ENCODE data around the gene MTCL3.

The MTCL3 gene

DNA sequence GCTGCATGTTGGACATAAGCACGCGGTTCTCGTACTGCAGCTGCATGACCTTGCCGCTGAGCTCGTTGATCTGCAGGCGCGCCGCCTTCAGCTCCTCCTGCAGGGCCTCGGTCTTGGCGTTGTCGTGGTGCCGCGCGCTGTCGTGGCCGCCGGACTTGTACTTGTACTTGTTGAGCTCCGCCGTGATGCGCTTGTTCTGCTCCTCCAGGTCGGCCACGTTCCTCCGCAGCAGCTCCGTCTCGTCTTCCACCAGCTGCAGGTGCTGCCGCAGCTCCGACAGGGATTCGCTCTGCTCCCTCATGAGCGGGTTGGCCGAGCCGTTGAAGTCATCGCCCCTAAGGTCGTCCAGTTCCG, 43.3 kb downstream of the MTCL3 start:
- Histone ChIP-seq H3K4me1 (no peaks in the 10 kb centered on the region), H3K9me3 (no peaks in the 10 kb centered on the region), H3K4me3 (peak overlapping the region in 3 of 12 donors; percentile 9 to 27 (median 23)), H3K27me3 (peaks cover 0 to 17% (median 0%) of the 10 kb centered on the region in 9 donors), H3K36me3 (peaks cover 0 to 10% (median 0%) of the 10 kb centered on the region in 9 donors), H3K27ac (no peak overlapping the region)
- TF ChIP-seq, protein P1, sequence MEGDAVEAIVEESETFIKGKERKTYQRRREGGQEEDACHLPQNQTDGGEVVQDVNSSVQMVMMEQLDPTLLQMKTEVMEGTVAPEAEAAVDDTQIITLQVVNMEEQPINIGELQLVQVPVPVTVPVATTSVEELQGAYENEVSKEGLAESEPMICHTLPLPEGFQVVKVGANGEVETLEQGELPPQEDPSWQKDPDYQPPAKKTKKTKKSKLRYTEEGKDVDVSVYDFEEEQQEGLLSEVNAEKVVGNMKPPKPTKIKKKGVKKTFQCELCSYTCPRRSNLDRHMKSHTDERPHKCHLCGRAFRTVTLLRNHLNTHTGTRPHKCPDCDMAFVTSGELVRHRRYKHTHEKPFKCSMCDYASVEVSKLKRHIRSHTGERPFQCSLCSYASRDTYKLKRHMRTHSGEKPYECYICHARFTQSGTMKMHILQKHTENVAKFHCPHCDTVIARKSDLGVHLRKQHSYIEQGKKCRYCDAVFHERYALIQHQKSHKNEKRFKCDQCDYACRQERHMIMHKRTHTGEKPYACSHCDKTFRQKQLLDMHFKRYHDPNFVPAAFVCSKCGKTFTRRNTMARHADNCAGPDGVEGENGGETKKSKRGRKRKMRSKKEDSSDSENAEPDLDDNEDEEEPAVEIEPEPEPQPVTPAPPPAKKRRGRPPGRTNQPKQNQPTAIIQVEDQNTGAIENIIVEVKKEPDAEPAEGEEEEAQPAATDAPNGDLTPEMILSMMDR (IDR thresholded peaks at IDR 0.05) = no peak
- no peak for TF ChIP-seq POLR2A (IDR thresholded peaks at IDR 0.05)
- intact Hi-C loops (cut with DNase I) = no loop called here
- DNase-seq (no peak), ATAC-seq (no peak)
- 65 to 91% (median 71%) methylated on average over 34 of the region's 34 CpGs for WGBS, 4 donors

DNA sequence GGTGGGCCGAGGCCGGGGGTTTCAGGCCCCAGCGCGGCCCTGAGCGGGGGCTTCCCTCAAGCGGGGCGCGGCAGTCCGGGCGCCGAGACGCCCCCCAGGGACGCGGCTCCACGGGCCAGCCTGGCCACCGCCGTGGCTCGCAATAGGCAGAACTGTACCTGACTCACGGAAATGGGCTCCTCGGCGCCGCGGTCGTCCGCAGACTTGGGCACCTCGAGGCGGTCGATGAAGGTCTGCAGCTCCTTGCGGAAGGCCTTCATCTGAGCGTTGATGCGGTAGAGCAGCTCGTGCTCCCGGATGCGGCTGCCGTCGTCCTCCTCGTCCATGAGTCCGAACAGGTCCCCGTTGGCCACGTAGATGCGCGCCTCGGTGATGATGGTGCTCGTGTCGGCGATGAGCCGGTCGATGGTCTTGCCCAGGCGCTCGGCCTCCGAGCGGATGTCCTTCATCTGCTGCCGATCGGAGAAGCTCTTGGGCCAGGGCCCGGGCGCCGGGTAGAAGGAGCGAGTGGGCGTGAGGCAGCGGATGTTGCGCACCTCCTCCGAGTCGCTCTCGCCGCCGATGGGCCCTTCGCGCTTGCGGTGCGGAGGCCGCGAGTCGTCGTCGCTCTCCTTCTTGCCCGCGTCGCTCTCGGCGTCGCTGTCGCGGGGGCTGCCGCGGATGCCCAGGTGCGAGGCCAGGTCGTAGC, 43.9 kb downstream of the MTCL3 start:
- Histone ChIP-seq H3K4me3 (peak overlapping the region in 4 of 12 donors; percentile 1 to 27 (median 16)), H3K4me1 (no peaks in the 10 kb centered on the region), H3K36me3 (peaks cover 0 to 10% (median 0%) of the 10 kb centered on the region in 9 donors), H3K9me3 (no peaks in the 10 kb centered on the region), H3K27ac (no peak overlapping the region), H3K27me3 (peaks cover 0 to 17% (median 0%) of the 10 kb centered on the region in 9 donors)
- TF ChIP-seq, protein P1 (IDR thresholded peaks at IDR 0.05) = no peak
- no peak for TF ChIP-seq POLR2A (IDR thresholded peaks at IDR 0.05)
- no peak for ATAC-seq
- intact Hi-C loops (cut with DNase I) = no loop called here
- no peak for DNase-seq
- WGBS, 4 donors = 73 to 90% (median 77%) methylated on average over 77 to 87 of the region's 87 CpGs

DNA sequence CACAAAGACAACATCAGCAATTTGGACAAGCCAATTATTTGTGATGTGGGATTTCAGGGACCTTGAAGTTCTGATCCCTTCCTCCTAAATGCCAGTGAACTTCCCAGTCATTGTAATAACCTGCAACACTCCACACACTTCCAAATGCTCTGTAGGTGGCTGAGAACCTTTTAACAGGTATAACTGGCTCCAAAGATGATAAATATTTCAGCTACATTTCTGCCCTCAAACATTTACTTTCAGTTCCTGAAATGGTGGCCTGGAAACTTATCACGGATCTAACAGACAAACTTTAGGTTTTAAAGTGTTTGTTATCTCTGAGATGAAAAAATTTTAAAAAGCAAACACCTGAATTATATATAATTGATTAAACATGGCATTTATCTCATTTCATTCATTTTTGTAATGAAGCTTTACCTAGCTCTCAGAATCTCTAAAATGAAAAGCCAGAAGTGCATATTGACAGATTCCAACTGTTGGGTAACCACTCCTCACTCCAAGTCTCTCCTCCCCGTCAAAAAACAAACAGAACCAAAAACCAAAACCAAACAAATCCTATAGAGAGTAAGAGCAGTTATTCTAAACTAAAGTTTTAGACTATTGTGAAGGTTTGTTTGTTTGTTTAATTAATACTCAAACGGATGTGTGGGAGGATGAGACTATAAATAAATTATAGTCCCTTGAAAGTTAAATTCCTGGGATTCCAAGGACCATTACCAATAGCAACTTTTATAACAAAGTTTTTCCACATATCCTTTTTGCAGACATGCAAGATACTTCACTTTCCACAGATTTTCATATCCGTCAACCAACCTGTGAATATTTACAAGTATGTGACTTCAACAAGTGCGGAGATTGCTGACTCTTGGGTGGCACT, 47.5 kb downstream of the MTCL3 start:
- no peak overlapping the region for H3K27ac ChIP-seq
- no peaks in the 10 kb centered on the region for H3K4me1 ChIP-seq
- ATAC-seq (no peak), DNase-seq (no peak)
- TF ChIP-seq POLR2A (IDR thresholded peaks at IDR 0.05) = no peak
- TF ChIP-seq, protein P1 (IDR thresholded peaks at IDR 0.05) = no peak
- 64 to 70% (median 67%) methylated on average over 5 of the region's 5 CpGs for WGBS, 4 donors
- H3K36me3 ChIP-seq = peaks cover 0 to 10% (median 0%) of the 10 kb centered on the region in 9 donors
- peaks cover 0 to 17% (median 0%) of the 10 kb centered on the region in 9 donors for H3K27me3 ChIP-seq
- H3K9me3 ChIP-seq = no peaks in the 10 kb centered on the region
- intact Hi-C loops (cut with DNase I) = no loop called here
- no peak overlapping the region for H3K4me3 ChIP-seq

DNA sequence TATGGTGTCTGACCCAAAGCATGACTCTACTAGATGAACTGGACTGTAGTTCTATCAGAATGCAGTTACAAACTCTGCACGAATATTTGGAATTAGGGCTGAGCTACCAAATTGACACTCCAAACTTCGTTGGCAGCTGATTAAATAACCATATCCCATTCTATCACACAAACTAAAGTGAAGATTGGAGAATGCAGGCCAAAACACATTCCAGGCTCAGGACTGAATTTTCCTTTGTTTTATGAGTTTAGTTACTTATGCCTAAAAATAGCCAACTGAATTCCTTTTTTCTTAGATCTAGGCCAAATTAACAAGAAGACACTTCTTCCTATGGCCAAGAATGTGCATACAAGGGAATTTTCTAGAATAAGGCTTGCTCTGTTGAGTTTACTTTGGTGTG, 50.2 kb downstream of the MTCL3 start:
- Histone ChIP-seq H3K4me1 (peaks cover 0 to 3% (median 0%) of the 10 kb centered on the region in 12 donors), H3K27me3 (no peaks in the 10 kb centered on the region), H3K4me3 (no peak overlapping the region), H3K9me3 (no peaks in the 10 kb centered on the region), H3K36me3 (no peaks in the 10 kb centered on the region), H3K27ac (no peak overlapping the region)
- DNase-seq (no peak), ATAC-seq (no peak)
- TF ChIP-seq, protein P1 (IDR thresholded peaks at IDR 0.05) = no peak
- TF ChIP-seq POLR2A (IDR thresholded peaks at IDR 0.05) = no peak
- intact Hi-C loops (cut with DNase I) = loop anchor here in 8 of 10 donors (5.0 to 10.0 kb wide), 7 partner anchors 66 to 176 kb away; no protein-coding TSS in a partner anchor
- 75 to 92% (median 86%) methylated on average over 2 of the region's 2 CpGs for WGBS, 4 donors

Data from heart left ventricle (tissue), 16 donors.